CD8-positive, alpha-beta memory T cell (primary cell): ENCODE results near the gene ZACN. TPM values are rescaled to one million over a fixed set of nuclear protein-coding genes. Genes with fewer than 3 reads are reported as not detected.
"Not testable (repeated sequence)": the region's sequence is repeated elsewhere in the genome, so short reads cannot be mapped to it uniquely, and the experiment has no call there.

Source experiments
- CTCF ChIA-PET: fragments of 350-600 bp; sonication (Branson Sonifier 250); formaldehyde crosslinking; loops from one replicate; lab custom pipeline; 2021; ENCODE audit warnings: antibody characterized with exemption; lab: Charles Lee
- POLR2A ChIA-PET: fragments of 350-600 bp; sonication (Branson Sonifier 250); formaldehyde crosslinking; loops from one replicate; lab custom pipeline; 2021; ENCODE audit warnings: antibody characterized with exemption; lab: Charles Lee
- DNase-seq, 5 donors: peaks; one replicate each; pipeline versions ENCODE4 v3.0.0 to v3.0.0-alpha.2; 2020 to 2022; ENCODE audit warnings: mixed read lengths in 1 of 5
- H3K27ac ChIP-seq: one replicate; pipeline ENCODE4 v1.7.0; 2013; ENCODE audit warnings: low read depth, mild to moderate bottlenecking, low read length, moderate library complexity
- H3K27me3 ChIP-seq: 2 replicates; pipeline ENCODE4 v1.7.0; 2013; ENCODE audit warnings: low read length, mild to moderate bottlenecking; ENCODE audit not compliant: insufficient read depth, poor library complexity, severe bottlenecking
- H3K36me3 ChIP-seq: 2 replicates; pipeline ENCODE4 v1.7.0; 2013; ENCODE audit warnings: mild to moderate bottlenecking, low read length, moderate library complexity; ENCODE audit not compliant: insufficient read depth
- H3K4me1 ChIP-seq: 2 replicates; pipeline ENCODE4 v1.7.0; 2013; ENCODE audit warnings: mild to moderate bottlenecking, low read length, moderate library complexity; ENCODE audit not compliant: insufficient read depth
- H3K4me3 ChIP-seq: 2 replicates; pipeline ENCODE4 v1.7.0; 2013; ENCODE audit warnings: mild to moderate bottlenecking, low read length
- H3K9me3 ChIP-seq: 2 replicates; pipeline ENCODE4 v1.7.0; 2013; ENCODE audit warnings: mild to moderate bottlenecking, low read length
- H3K27ac Mint-ChIP-seq, 8 donors: one replicate each; pipeline ENCODE4 v1.8.0; 2020 to 2021; ENCODE audit warnings: mixed read lengths in 8 of 8, mild to moderate bottlenecking in 6 of 8, inconsistent platforms in 3 of 8, moderate library complexity in 3 of 8
- H3K27me3 Mint-ChIP-seq, 2 donors: one replicate each; pipeline ENCODE4 v1.8.0; 2020 to 2021; ENCODE audit warnings: mixed read lengths in 2 of 2, mild to moderate bottlenecking in 1 of 2, moderate library complexity in 1 of 2
- H3K36me3 Mint-ChIP-seq, 3 donors: one replicate each; pipeline ENCODE4 v1.8.0; 2020 to 2021; ENCODE audit warnings: mixed read lengths in 3 of 3, inconsistent platforms in 1 of 3, mild to moderate bottlenecking in 1 of 3
- H3K4me1 Mint-ChIP-seq, 3 donors: one replicate each; pipeline ENCODE4 v1.8.0; 2020 to 2021; ENCODE audit warnings: mixed read lengths in 3 of 3, inconsistent platforms in 1 of 3, mild to moderate bottlenecking in 1 of 3
- H3K4me3 Mint-ChIP-seq, 7 donors: one replicate each; pipeline ENCODE4 v1.8.0; 2020 to 2021; ENCODE audit warnings: mixed read lengths in 7 of 7, mild to moderate bottlenecking in 6 of 7, moderate library complexity in 4 of 7, inconsistent platforms in 2 of 7
- H3K9me3 Mint-ChIP-seq, 5 donors: one replicate each; pipeline ENCODE4 v1.8.0; 2020 to 2022; ENCODE audit warnings: mixed read lengths in 5 of 5, mild to moderate bottlenecking in 3 of 5, moderate library complexity in 2 of 5, inconsistent platforms in 1 of 5
- polyA plus RNA-seq: library from polyadenylated mRNA; unstranded; fragments of 300-500 nt; fragmentation: Illumina TruSeq; gene quantifications from one replicate; pipeline ENCODE4 v1.2.3, GENCODE V29; 2021
- total RNA-seq, 2 experiments: library from RNA; stranded (reverse); gene quantifications; one replicate each; pipeline ENCODE4 v1.2.3, GENCODE V29; 2021

Gene ZACN
- total and polyA plus RNA-seq, 3 experiments from 2014 or later, result 2.8 to 4.1 (median 3.0) TPM

GRCh38 chr17:76058264-76058663 lies 20.7 kb upstream of the ZACN start:
- H3K4me3 ChIP-seq, H3K4me3 Mint-ChIP-seq, DNase-seq, H3K27me3 Mint-ChIP-seq, H3K9me3 ChIP-seq, H3K27me3 ChIP-seq, H3K4me1 ChIP-seq, H3K9me3 Mint-ChIP-seq, H3K27ac Mint-ChIP-seq, H3K27ac ChIP-seq: not testable (repeated sequence)
- peaks cover 3 to 11% (median 3%) of the 10 kb centered on the region in 3 donors for H3K4me1 Mint-ChIP-seq
- H3K36me3 Mint-ChIP-seq, result peaks cover 15 to 79% (median 32%) of the 10 kb centered on the region in 3 donors
- peaks cover 58% of the 10 kb centered on the region for H3K36me3 ChIP-seq
- ChIA-PET CTCF (interaction anchor here (4.1 kb wide), 1 partner anchor 44 kb away, joined by 12 read pairs; no protein-coding TSS in a partner anchor), POLR2A (interaction anchor here (0.6 to 0.7 kb wide), 2 partner anchors 15 to 133 kb away, joined by 3 to 7 read pairs; no protein-coding TSS in a partner anchor)

- Mint-ChIP-seq H3K27ac (peak overlapping the region; percentile 73 to 97 (median 90)), H3K36me3 (peaks cover 8 to 80% (median 26%) of the 10 kb centered on the region in 3 donors), H3K9me3 (no peaks in the 10 kb centered on the region), H3K27me3 (no peaks in the 10 kb centered on the region), H3K4me3 (peak overlapping the region; percentile 10 to 76 (median 64)), H3K4me1 (peaks cover 13 to 32% (median 24%) of the 10 kb centered on the region in 3 donors)
- H3K27me3 ChIP-seq, result no peaks in the 10 kb centered on the region
- H3K4me3 ChIP-seq, result no peak overlapping the region
- no peaks in the 10 kb centered on the region for H3K4me1 ChIP-seq
- H3K27ac ChIP-seq, result no peak overlapping the region
- peak in 1 of 5 donors; percentile 31 for DNase-seq
- no peaks in the 10 kb centered on the region for H3K9me3 ChIP-seq
- H3K36me3 ChIP-seq, result peaks cover 54% of the 10 kb centered on the region
- CTCF ChIA-PET, result interaction anchor here (0.9 to 3.2 kb wide), 6 partner anchors 15 to 215 kb away, joined by 3 to 14 read pairs (median 4); no protein-coding TSS in a partner anchor
- POLR2A ChIA-PET, result interaction anchor here (0.7 to 1.5 kb wide), 5 partner anchors 9 to 251 kb away, joined by 3 to 8 read pairs (median 4); no protein-coding TSS in a partner anchor
Observed at GRCh38 chr17:76063875-76064546, 15.0 kb upstream of the ZACN start.

DNA sequence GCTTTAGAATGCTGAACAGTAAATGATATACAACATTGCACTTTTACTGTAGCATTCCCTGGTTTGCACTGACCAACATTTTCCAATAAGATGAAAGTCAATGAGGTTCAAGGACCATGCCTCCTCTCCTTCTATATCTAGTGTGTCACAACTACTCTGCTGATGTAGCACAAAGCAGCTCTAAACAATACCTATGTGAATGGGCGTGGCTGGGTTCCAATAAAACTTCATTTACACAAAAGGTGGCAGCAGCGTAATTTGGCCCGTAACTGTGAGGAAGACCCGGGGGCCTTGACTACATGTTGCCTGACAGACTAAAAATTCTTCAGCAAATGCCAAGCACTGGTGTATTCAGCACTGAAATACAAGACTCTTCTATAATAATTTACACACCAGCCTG lies 13.2 kb upstream of the ZACN start:
- Histone ChIP-seq H3K36me3 (peaks cover 47% of the 10 kb centered on the region), H3K27ac (no peak overlapping the region), H3K9me3 (no peaks in the 10 kb centered on the region), H3K27me3 (no peaks in the 10 kb centered on the region), H3K4me1 (peaks cover 7% of the 10 kb centered on the region), H3K4me3 (no peak overlapping the region)
- Mint-ChIP-seq H3K36me3 (peaks cover 3 to 72% (median 19%) of the 10 kb centered on the region in 3 donors), H3K27me3 (no peaks in the 10 kb centered on the region), H3K27ac (peak overlapping the region in 4 of 8 donors; percentile 3 to 82 (median 50)), H3K9me3 (no peaks in the 10 kb centered on the region), H3K4me3 (no peak overlapping the region), H3K4me1 (peaks cover 18 to 41% (median 29%) of the 10 kb centered on the region in 3 donors)
- ChIA-PET CTCF (interaction anchor here (0.6 to 3.2 kb wide), 6 partner anchors 13 to 357 kb away, joined by 3 to 14 read pairs (median 4); no protein-coding TSS in a partner anchor), POLR2A (no interaction called here)
- no peak for DNase-seq

- Mint-ChIP-seq H3K36me3 (peaks cover 0 to 36% (median 2%) of the 10 kb centered on the region in 3 donors), H3K9me3 (no peaks in the 10 kb centered on the region), H3K4me3 (peak overlapping the region; percentile 93 to 98 (median 96)), H3K27me3 (peaks cover 19 to 26% of the 10 kb centered on the region in 2 donors), H3K4me1 (peaks cover 35 to 60% (median 44%) of the 10 kb centered on the region in 3 donors), H3K27ac (peak overlapping the region; percentile 85 to 98 (median 96))
- Histone ChIP-seq H3K36me3 (peaks cover 10% of the 10 kb centered on the region), H3K4me1 (peaks cover 43% of the 10 kb centered on the region), H3K27me3 (peaks cover 23% of the 10 kb centered on the region), H3K4me3 (peak overlapping the region; percentile 79), H3K9me3 (no peaks in the 10 kb centered on the region), H3K27ac (peak overlapping the region; percentile 68)
- POLR2A ChIA-PET, result interaction anchor here (0.5 to 0.7 kb wide), 2 partner anchors 57 to 1793 kb away, joined by 3 read pairs; no protein-coding TSS in a partner anchor
- no peak for DNase-seq
- CTCF ChIA-PET, result interaction anchor here (1.3 to 2.2 kb wide), 3 partner anchors 9 to 208 kb away, joined by 3 to 4 read pairs (median 3); no protein-coding TSS in a partner anchor
Observed at GRCh38 chr17:76071531-76072147, 7.3 kb upstream of the ZACN start.

GRCh38 chr17:76072148-76072858 lies 6.7 kb upstream of the ZACN start, which contains the start of gene SRP68:
TSS of gene SRP68 (minus strand) at chr17:76072517. CDS start at chr17:76072491, 26 bp downstream.
- peaks cover 24 to 33% of the 10 kb centered on the region in 2 donors for H3K27me3 Mint-ChIP-seq
- peaks cover 10% of the 10 kb centered on the region for H3K36me3 ChIP-seq
- peaks cover 0 to 30% (median 0%) of the 10 kb centered on the region in 3 donors for H3K36me3 Mint-ChIP-seq
- CTCF ChIA-PET, result interaction anchor here (1.3 to 2.2 kb wide), 3 partner anchors 10 to 207 kb away, joined by 3 to 4 read pairs (median 3); no protein-coding TSS in a partner anchor
- H3K4me3 ChIP-seq, result peak within 1 kb of the TSS; percentile 79
- peaks cover 40 to 63% (median 47%) of the 10 kb centered on the region in 3 donors for H3K4me1 Mint-ChIP-seq
- peaks cover 50% of the 10 kb centered on the region for H3K4me1 ChIP-seq
- DNase-seq, result peak; percentile 68 to 83 (median 74)
- peak within 1 kb of the TSS; percentile 93 to 98 (median 96) for H3K4me3 Mint-ChIP-seq
- H3K27me3 ChIP-seq, result peaks cover 26% of the 10 kb centered on the region
- H3K9me3 Mint-ChIP-seq, result no peaks in the 10 kb centered on the region
- H3K27ac Mint-ChIP-seq, result peak within 1 kb of the TSS; percentile 85 to 98 (median 96)
- no peaks in the 10 kb centered on the region for H3K9me3 ChIP-seq
- POLR2A ChIA-PET, result interaction anchor here (0.5 to 1.0 kb wide), 3 partner anchors 8 to 1794 kb away, joined by 3 to 6 read pairs (median 3); no protein-coding TSS in a partner anchor
- H3K27ac ChIP-seq, result peak within 1 kb of the TSS; percentile 68

DNA sequence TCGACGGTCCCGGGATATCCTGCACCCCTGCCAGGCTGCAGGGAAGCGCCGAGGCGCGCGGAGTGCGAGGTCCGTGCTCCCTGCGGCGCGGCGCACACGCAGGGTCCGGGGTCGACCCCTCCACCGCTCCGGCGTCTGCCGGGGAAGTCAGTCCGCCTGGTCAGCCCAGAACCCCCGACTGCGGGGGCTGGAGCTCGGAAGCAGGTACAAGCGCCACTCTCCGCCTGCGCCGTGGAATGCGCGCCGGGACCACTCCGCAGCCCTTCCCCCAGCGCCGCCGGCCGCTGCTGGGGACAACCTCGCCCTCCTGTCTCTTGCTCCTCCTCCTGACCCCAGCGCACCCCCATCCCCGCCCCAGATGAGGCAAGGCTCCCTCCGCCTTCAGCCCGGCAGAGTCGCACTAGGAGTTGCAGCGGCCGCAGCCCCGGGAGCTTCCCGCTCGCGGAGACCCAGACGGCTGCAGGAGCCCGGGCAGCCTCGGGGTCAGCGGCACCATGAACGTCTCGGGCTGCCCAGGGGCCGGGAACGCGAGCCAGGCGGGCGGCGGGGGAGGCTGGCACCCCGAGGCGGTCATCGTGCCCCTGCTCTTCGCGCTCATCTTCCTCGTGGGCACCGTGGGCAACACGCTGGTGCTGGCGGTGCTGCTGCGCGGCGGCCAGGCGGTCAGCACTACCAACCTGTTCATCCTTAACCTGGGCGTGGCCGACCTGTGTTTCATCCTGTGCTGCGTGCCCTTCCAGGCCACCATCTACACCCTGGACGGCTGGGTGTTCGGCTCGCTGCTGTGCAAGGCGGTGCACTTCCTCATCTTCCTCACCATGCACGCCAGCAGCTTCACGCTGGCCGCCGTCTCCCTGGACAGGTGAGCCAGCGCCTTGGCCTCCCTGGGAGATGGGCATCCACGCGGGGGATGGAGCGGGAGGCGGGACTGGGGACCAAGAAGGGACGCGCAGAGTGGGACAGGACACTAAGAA lies 4.3 kb upstream of the ZACN start, which contains the start of gene GALR2:
GALR2 (plus strand) TSS at position 392 of the 974 bp plus-strand sequence; CDS start at position 495, 103 bp downstream.
- Mint-ChIP-seq H3K27ac (peak within 1 kb of the TSS in 3 of 8 donors; percentile 51 to 81 (median 70)), H3K4me1 (peaks cover 42 to 76% (median 44%) of the 10 kb centered on the region in 3 donors), H3K27me3 (peaks cover 32 to 37% of the 10 kb centered on the region in 2 donors), H3K36me3 (peaks cover 0 to 19% (median 0%) of the 10 kb centered on the region in 3 donors), H3K9me3 (no peaks in the 10 kb centered on the region), H3K4me3 (peak within 1 kb of the TSS; percentile 56 to 93 (median 75))
- H3K9me3 ChIP-seq, result no peaks in the 10 kb centered on the region
- peaks cover 61% of the 10 kb centered on the region for H3K4me1 ChIP-seq
- H3K36me3 ChIP-seq, result no peaks in the 10 kb centered on the region
- H3K4me3 ChIP-seq, result peak within 1 kb of the TSS; percentile 32
- DNase-seq, result no peak
- H3K27me3 ChIP-seq, result peaks cover 32% of the 10 kb centered on the region
- ChIA-PET CTCF (interaction anchor here (1.0 to 1.7 kb wide), 3 partner anchors 12 to 205 kb away, joined by 3 read pairs; no protein-coding TSS in a partner anchor), POLR2A (interaction anchor here (0.6 to 1.2 kb wide), 2 partner anchors 193 to 279 kb away, joined by 3 to 11 read pairs; partner anchors contain the start of gene PRPSAP1)
- H3K27ac ChIP-seq, result no peak within 1 kb of the TSS
